HG03520 (cell line): ENCODE measurements around the gene MBNL2.

ENCODE experiments used
- ATAC-seq: cut with Tn5 transposase; IDR thresholded peaks from one replicate; pipeline ENCODE4 v1.9.1; 2021; ENCODE audit warnings: mild to moderate bottlenecking, moderate library complexity; ENCODE audit not compliant: unreplicated experiment

The MBNL2 gene

GRCh38 chr13:97267418-97268059, 45.4 kb downstream of the MBNL2 start:
- no peak for ATAC-seq

- ATAC-seq: no peak
Measured at GRCh38 chr13:97268772-97269171, 46.6 kb downstream of the MBNL2 start.

- no peak for ATAC-seq
Measured at GRCh38 chr13:97269603-97270002, 47.5 kb downstream of the MBNL2 start.

- ATAC-seq: no peak
Measured at GRCh38 chr13:97272526-97272925, 50.4 kb downstream of the MBNL2 start.

- ATAC-seq: no peak
Measured at GRCh38 chr13:97273341-97273831, 51.3 kb downstream of the MBNL2 start.

- ATAC-seq: no peak
Measured at GRCh38 chr13:97274829-97275649, 52.9 kb downstream of the MBNL2 start.

- no peak for ATAC-seq
Measured at GRCh38 chr13:97275776-97276501, 53.8 kb downstream of the MBNL2 start.

GRCh38 chr13:97276862-97277269, 54.7 kb downstream of the MBNL2 start:
- ATAC-seq: no peak

- no peak for ATAC-seq
Measured at GRCh38 chr13:97278435-97279411, 56.6 kb downstream of the MBNL2 start.

- no peak for ATAC-seq
Measured at GRCh38 chr13:97279913-97280312, 57.8 kb downstream of the MBNL2 start.

GRCh38 chr13:97280478-97280877, 58.3 kb downstream of the MBNL2 start:
- no peak for ATAC-seq

- ATAC-seq: no peak
Measured at GRCh38 chr13:97281028-97281427, 58.9 kb downstream of the MBNL2 start.

- no peak for ATAC-seq
Measured at GRCh38 chr13:97282705-97283104, 60.6 kb downstream of the MBNL2 start.

- ATAC-seq: no peak
Measured at GRCh38 chr13:97283888-97284287, 61.8 kb downstream of the MBNL2 start.

GRCh38 chr13:97284558-97284957, 62.4 kb downstream of the MBNL2 start:
- no peak for ATAC-seq

GRCh38 chr13:97285221-97285955, 63.3 kb downstream of the MBNL2 start:
- ATAC-seq: no peak

GRCh38 chr13:97286317-97287046, 64.3 kb downstream of the MBNL2 start:
- ATAC-seq: no peak

- no peak for ATAC-seq
Measured at GRCh38 chr13:97287047-97287383, 64.9 kb downstream of the MBNL2 start.

GRCh38 chr13:97288486-97288900, 66.4 kb downstream of the MBNL2 start:
- ATAC-seq: no peak
